Upper lobe of right lung (tissue), 1 donor: Measurements from ENCODE around the gene SH3D19. TPM values are rescaled to one million over a fixed set of nuclear protein-coding genes. Genes with fewer than 3 reads are reported as not detected.
A peak's percentile ranks its signal among the peaks of the same experiment; 100 is the strongest.

ENCODE experiments used
- ATAC-seq: fragments of 200-7000 bp; cut with Tn5 transposase; one replicate; pipeline ENCODE4 v1.9.1; 2020; ENCODE audit warnings: mild to moderate bottlenecking, moderate library complexity
- DNase-seq: peaks from one replicate; pipeline ENCODE4 v3.0.0-alpha.2; 2020
- H3K27ac ChIP-seq: fragments of 200-600 bp; one replicate; pipeline ENCODE4 v1.8.0; 2022
- H3K27me3 ChIP-seq: fragments of 200-600 bp; one replicate; pipeline ENCODE4 v1.8.0; 2022; ENCODE audit warnings: mild to moderate bottlenecking
- H3K36me3 ChIP-seq: fragments of 200-600 bp; one replicate; pipeline ENCODE4 v1.8.0; 2022
- H3K4me1 ChIP-seq: fragments of 200-600 bp; one replicate; pipeline ENCODE4 v1.8.0; 2022
- H3K4me3 ChIP-seq: fragments of 200-600 bp; one replicate; pipeline ENCODE4 v1.8.0; 2022; ENCODE audit warnings: mild to moderate bottlenecking
- H3K9me3 ChIP-seq: fragments of 200-600 bp; one replicate; pipeline ENCODE4 v1.8.0; 2022
- CTCF ChIP-seq: fragments of 200-600 bp; IDR thresholded peaks from one replicate; pipeline ENCODE4 v1.8.0; 2022; ENCODE audit warnings: antibody characterized with exemption
- intact Hi-C: fragments of 100-400 bp; cut with DNase I; formaldehyde crosslinking; loops from one replicate; pipeline ENCODE4 v1.11.0; 2022
- total RNA-seq: library from RNA; stranded (reverse); fragmentation: NEBNext Ultra II Directional; extraction: Animal tissue kit (Norgen Biotek cat#: 25700); gene quantifications from one replicate; pipeline ENCODE4 v1.2.1, GENCODE V29; 2021
- donor health status: DM: no; HTN: yes; CAD: no; lungs with severe emphysema.

SH3D19 gene
- total RNA-seq, 1 donor from 2014 or later, result 125 TPM

- intact Hi-C loops, result no loop called here
- no peaks in the 10 kb centered on the region for H3K27me3 ChIP-seq
- no peak for TF ChIP-seq CTCF
- H3K4me3 ChIP-seq, result no peak overlapping the region
- no peak for DNase-seq
- H3K4me1 ChIP-seq, result no peaks in the 10 kb centered on the region
- H3K36me3 ChIP-seq, result peaks cover 84% of the 10 kb centered on the region
- H3K27ac ChIP-seq, result no peak overlapping the region
- ATAC-seq, result no peak
- no peaks in the 10 kb centered on the region for H3K9me3 ChIP-seq
Measured at GRCh38 chr4:151129796-151130195, 195.6 kb downstream of the SH3D19 start.

GRCh38 chr4:151117371-151117962 lies 207.9 kb downstream of the SH3D19 start:
- peak; percentile 68 for TF ChIP-seq CTCF
- Histone ChIP-seq H3K4me3 (no peak overlapping the region), H3K27ac (peak overlapping the region; percentile 18), H3K27me3 (no peaks in the 10 kb centered on the region), H3K36me3 (peaks cover 29% of the 10 kb centered on the region), H3K9me3 (no peaks in the 10 kb centered on the region), H3K4me1 (no peaks in the 10 kb centered on the region)
- DNase-seq (no peak), ATAC-seq (peak; percentile 86)
- intact Hi-C loops, result no loop called here

- Histone ChIP-seq H3K27ac (no peak overlapping the region), H3K27me3 (no peaks in the 10 kb centered on the region), H3K4me1 (no peaks in the 10 kb centered on the region), H3K9me3 (no peaks in the 10 kb centered on the region), H3K36me3 (peaks cover 18% of the 10 kb centered on the region), H3K4me3 (no peak overlapping the region)
- no peak for DNase-seq
- intact Hi-C loops, result no loop called here
- ATAC-seq, result no peak
- TF ChIP-seq CTCF, result no peak
Measured at GRCh38 chr4:151114986-151115385, 210.4 kb downstream of the SH3D19 start.

GRCh38 chr4:151114338-151114737 lies 211.1 kb downstream of the SH3D19 start:
- Histone ChIP-seq H3K9me3 (no peaks in the 10 kb centered on the region), H3K27me3 (no peaks in the 10 kb centered on the region), H3K4me1 (no peaks in the 10 kb centered on the region), H3K4me3 (no peak overlapping the region), H3K27ac (no peak overlapping the region), H3K36me3 (peaks cover 12% of the 10 kb centered on the region)
- ATAC-seq, result peak; percentile 54
- intact Hi-C loops, result no loop called here
- TF ChIP-seq CTCF, result no peak
- DNase-seq, result no peak

- H3K36me3 ChIP-seq, result peaks cover 42% of the 10 kb centered on the region
- DNase-seq (no peak), ATAC-seq (no peak)
- intact Hi-C loops, result no loop called here
- H3K27ac ChIP-seq, result no peak overlapping the region
- TF ChIP-seq CTCF, result no peak
- no peaks in the 10 kb centered on the region for H3K27me3 ChIP-seq
- no peak overlapping the region for H3K4me3 ChIP-seq
- H3K4me1 ChIP-seq, result no peaks in the 10 kb centered on the region
- H3K9me3 ChIP-seq, result no peaks in the 10 kb centered on the region
Measured at GRCh38 chr4:151110236-151110635, 215.2 kb downstream of the SH3D19 start.

- no peaks in the 10 kb centered on the region for H3K27me3 ChIP-seq
- no peak for TF ChIP-seq CTCF
- no peak overlapping the region for H3K4me3 ChIP-seq
- DNase-seq (no peak), ATAC-seq (no peak)
- peaks cover 63% of the 10 kb centered on the region for H3K36me3 ChIP-seq
- no peak overlapping the region for H3K27ac ChIP-seq
- intact Hi-C loops, result no loop called here
- no peaks in the 10 kb centered on the region for H3K9me3 ChIP-seq
- H3K4me1 ChIP-seq, result peaks cover 4% of the 10 kb centered on the region
Measured at GRCh38 chr4:151107063-151107462, 218.3 kb downstream of the SH3D19 start.
